Bone marrow (tissue), 2 donors: ENCODE data around the gene TMUB1.

ENCODE experiments used
- DNase-seq, 2 donors: peaks; one replicate each; lab custom pipeline; 2025; lab: John Stamatoyannopoulos, UW

TMUB1 gene

GRCh38 chr7:151085329-151085690 is 2.0 kb upstream of the TMUB1 start:
- DNase-seq: no peak

GRCh38 chr7:151083824-151084160 is 499 bp upstream of the TMUB1 start:
- no peak for DNase-seq

- DNase-seq: no peak
These were observed 887 bp downstream of the TMUB1 start for GRCh38 chr7:151082141-151083070.

- DNase-seq: no peak
These were observed 1.9 kb downstream of the TMUB1 start for GRCh38 chr7:151081170-151082101.

DNA sequence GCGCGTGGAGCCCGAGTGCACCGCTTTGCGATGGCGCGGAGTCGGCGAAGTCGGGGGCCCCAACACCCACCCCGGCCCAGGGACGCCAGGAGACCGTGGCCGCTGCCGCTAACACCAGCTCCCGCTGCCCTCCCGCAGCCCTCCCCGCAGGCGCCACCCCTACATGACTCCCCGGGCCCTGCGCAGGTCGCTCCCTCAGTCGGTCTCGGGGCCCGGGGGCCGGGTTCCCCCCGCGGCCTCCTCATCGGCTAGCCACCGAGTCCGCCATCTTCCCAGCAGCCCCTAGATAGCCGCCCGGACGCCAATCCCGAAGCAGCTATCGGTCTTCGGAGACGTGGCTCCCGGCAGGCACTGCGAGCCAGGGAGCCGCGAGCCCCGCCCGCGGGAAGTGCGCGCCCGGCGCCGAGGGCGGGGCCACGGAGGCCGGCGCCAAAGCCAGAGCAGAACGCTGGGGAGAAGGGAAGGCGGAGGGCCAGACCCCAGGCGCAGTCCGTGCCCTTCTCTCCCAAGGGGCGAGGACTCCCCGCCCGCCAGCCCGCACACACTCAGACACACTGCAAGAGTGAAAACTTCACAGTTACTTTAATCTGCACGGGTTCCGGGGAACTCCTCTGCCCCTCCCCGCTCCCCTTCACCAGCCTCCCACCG is 2.6 kb downstream of the TMUB1 start, which contains the start of gene FASTK:
TSS of gene FASTK (minus strand) at position 288 of the 648 bp plus-strand sequence. CDS start at position 245, 43 bp downstream.
- DNase-seq: peak; percentile 59 to 63

DNA sequence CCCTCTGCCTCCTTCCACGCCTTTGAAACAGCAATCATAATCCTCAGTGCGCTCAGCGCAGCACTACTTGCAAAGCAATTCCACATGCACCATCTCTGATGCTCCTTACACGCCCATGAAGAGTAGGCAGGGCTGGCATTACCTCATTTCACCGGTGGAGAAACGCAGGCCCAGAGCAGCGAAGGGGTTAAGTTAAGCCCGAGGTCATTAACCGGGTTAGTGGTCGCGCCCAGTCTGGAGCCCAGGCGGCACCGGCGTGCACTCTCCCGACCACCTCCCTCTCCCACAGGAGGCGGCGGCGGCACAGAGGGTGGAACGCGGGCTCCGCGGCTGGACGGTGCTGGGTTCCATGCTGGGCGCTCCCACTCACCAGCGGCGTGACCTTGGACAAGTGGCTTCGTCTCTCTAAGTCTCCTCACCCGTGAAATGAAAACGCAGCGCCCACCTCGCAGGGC is 3.2 kb downstream of the TMUB1 start:
- DNase-seq: no peak

DNA sequence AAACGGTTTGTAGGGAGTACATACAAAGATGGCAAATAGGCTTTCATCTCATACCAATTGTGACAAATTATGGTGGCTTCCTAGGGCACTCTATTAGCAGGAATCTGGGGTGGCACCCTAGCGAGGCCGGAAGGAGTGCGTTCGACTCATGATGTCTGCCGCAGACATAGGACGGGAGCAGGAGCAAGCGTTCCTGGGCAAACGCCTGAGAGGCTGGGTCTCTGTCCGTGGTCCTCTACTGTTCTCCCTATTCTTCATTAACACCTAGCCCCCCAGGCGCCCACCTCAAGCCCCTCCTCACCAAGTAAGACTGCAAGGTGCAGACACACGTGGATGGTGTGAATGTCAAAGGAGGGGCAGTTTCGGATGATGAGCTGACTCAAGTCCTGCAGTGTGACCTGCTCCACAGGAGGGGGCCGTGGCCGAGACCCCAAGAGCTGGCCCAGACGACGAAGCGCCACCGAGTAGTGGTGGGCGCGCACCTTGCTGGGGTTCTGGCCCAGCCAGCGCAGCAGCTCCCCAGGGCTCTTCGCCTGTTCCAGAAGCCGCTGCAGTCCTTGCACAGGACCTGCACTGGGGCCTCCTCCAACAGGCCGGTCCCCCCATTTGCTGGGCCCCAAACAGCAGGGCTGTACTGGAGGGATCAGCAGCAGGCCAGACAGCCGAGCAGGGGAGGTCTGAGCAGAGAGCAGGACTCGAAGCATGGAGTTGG is 3.9 kb downstream of the TMUB1 start:
- DNase-seq: no peak

DNA sequence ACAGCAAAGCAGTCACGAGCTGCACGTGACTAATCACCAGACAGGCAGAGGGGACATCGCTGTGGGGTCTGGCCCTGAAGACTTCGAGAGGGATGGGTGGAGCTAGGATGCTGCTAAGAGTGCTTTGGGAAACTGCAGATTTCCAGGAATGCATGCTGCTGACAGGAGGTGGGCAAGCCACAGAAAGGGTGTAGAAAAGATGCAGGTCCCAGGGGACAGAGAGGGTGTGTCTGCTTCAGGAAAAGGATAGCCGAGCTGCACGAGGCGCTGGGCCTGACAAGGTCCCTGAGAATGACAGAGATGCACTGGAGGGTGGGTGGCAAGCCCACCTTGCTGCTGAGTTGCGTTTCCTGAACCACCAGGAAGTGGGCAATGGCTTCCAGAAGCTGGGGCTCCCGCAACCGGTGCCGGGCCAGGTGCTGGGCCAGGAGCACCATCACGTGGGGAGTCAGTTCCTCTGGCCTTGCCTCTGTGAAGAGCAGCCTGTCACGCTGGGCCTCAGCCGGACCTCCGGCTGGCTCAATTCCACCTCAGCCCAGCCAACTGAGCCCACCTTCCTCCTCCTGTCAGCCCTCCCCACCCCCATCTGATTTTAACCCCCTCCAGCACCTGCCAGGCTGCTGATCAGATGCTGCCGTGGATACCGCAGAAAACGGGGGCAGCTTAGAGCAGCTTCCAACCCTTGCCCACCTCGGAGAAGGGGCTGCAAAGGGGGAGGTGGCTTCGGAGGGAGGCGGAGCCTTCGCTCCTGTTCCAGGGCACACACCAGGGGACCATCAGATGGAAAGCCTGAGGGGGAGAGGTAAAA is 4.9 kb downstream of the TMUB1 start:
- no peak for DNase-seq

DNA sequence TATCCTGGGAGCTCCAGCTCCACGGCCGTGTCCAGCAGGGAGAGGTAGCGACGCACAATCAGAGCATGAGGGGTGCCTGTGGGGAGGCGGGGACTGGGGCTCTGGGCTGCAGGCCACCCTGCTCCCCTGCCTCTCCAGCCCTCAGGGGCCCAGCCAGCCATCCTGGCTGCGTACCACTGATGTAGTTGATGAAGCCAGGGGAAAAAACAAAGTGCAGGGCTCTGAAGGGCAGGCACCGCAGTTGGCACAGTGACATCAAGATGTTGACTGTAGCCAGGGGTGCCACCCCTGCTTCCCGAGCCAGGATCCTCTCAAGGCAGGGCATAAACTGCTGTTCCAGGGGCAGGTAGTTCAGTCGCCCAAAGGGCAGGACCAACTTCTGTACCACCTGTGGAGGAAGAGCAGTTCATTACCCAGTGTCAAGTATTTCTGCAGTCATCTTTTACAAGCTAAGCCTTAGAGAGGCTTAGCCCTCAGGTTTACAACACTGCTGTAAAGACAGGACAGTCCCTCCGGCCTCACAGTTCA is 5.5 kb downstream of the TMUB1 start:
- no peak for DNase-seq

- DNase-seq: no peak
These were observed 6.2 kb downstream of the TMUB1 start for GRCh38 chr7:151076863-151077704.

GRCh38 chr7:151075978-151076426 is 7.3 kb downstream of the TMUB1 start:
- no peak for DNase-seq

DNA sequence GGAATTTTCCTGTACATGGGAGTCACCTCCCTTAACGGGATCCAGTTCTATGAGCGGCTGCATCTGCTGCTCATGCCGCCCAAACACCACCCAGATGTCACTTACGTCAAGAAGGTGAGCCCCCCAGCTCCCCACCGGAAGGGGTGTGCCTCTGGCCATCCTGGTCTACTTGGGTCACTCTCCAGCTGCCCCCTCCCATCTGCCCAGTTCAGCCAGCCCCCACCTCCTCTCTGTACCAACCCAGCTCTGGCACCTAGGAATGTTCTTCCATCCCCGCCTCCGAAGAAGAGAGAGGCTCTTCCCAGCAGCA is 7.7 kb downstream of the TMUB1 start:
- DNase-seq: no peak

DNA sequence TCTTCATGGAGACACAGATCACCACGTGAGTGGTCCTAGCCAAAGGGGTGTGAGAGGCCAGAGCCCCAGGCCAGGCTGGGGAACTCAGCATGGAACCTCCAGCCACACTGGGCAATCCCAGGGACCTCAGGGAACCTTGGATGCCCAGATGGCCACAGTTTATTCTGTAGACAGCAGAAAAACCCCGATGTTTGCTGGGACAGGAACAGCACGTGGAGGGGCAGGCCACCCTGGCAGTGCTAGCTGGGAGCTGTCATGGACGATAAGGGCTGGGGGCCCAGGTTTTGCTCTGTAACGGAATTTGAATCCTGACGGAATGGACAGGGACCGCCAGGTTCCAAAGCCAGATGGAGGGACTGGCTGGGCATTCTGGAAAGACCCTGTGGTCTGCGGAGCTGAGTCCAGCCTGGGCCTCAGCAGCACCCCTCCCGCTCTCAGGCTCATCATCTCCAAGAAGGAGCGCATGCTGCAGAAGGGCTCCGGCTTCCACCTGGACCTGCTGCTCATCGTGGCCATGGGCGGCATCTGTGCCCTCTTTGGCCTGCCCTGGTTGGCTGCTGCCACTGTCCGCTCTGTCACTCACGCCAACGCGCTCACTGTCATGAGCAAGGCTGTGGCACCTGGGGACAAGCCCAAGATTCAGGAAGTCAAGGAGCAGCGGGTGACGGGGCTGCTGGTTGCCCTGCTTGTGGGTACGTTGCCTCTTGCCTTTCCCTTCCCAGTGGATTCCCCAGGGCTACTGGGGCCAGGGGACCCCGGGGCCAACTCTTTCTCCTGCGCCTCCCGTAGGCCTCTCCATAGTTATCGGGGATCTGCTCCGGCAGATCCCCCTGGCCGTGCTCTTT is 8.3 kb downstream of the TMUB1 start:
- no peak for DNase-seq

- no peak for DNase-seq
These were observed 9.3 kb downstream of the TMUB1 start for GRCh38 chr7:151073990-151074389.

DNA sequence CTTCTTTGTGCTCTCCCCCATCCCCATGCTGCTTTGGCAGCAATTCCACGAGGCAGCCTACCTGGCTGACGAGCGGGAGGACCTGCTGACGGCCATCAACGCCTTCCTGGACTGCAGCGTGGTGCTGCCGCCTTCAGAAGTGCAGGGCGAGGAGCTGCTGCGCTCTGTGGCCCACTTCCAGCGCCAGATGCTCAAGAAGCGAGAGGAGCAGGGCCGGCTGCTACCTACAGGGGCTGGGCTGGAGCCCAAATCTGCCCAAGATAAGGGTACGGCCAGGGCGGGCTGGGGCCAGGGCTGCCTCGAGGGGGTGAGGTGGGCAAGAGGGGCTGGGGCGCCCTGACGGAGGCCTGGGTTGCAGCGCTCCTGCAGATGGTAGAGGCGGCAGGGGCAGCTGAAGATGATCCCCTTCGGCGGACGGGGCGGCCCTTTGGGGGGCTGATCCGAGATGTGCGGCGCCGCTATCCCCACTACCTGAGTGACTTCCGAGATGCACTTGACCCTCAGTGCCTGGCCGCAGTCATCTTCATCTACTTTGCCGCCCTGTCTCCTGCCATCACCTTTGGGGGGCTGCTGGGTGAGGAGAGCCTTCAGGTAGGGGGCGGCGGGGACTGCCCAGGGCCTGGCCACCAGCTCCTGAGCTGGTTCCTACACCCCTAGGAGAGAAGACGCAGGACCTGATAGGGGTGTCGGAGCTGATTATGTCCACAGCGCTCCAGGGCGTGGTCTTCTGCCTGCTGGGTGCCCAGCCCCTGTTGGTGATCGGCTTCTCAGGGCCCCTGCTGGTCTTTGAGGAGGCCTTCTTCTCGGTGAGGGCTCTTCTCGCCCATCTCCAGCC is 12.0 kb downstream of the TMUB1 start:
- no peak for DNase-seq

DNA sequence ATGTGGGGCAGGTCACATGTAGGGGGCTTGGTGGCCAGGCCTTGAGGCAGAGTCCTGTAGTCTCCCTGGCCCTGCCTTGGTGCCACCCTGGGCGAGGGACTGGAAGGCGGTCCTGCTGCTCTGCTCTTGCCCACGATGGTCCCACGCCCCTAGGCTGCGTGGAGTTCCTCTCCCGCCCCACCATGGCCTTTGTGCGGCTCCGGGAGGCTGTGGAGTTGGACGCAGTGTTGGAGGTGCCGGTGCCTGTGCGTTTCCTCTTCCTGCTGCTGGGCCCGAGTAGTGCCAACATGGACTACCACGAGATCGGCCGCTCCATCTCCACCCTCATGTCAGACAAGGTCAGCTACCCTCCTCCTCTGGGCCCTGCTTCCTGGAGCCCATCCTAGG is 12.7 kb downstream of the TMUB1 start:
- DNase-seq: no peak

DNA sequence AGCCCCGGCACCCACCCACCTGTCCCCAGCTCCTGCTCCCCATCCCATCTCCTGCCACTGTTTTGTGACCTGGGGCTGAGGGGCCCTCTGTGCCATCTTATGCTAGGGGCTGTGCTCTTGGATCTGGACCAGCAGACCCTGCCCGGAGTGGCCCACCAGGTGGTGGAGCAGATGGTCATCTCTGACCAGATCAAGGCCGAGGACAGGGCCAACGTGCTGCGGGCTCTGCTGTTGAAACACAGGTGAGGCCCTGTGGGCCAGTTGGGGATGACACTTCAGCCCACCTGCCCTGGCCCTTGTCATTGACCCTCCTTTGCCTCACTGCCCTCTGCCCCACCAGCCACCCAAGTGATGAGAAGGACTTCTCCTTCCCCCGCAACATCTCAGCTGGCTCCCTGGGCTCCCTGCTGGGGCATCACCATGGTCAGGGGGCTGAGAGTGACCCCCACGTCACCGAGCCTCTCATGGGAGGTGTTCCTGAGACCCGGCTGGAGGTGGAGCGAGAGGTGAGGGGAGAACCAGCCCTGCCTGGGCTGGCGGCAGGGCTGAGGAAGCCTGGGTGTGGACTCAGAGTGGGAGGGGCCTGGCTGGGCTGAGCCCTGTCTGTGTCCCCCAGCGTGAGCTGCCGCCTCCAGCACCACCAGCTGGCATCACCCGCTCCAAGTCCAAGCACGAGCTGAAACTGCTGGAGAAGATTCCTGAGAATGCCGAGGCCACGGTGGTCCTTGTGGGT is 13.3 kb downstream of the TMUB1 start:
- DNase-seq: no peak
